GM12872 (cell line): ENCODE measurements around the gene EMILIN1.

Experiments used
- CTCF ChIP-seq: IDR thresholded peaks from 3 replicates; pipeline ENCODE4 v1.5.1; 2011; ENCODE audit warnings: low read depth, mild to moderate bottlenecking, low read length, moderate library complexity; ENCODE audit not compliant: insufficient read depth

EMILIN1 gene

DNA sequence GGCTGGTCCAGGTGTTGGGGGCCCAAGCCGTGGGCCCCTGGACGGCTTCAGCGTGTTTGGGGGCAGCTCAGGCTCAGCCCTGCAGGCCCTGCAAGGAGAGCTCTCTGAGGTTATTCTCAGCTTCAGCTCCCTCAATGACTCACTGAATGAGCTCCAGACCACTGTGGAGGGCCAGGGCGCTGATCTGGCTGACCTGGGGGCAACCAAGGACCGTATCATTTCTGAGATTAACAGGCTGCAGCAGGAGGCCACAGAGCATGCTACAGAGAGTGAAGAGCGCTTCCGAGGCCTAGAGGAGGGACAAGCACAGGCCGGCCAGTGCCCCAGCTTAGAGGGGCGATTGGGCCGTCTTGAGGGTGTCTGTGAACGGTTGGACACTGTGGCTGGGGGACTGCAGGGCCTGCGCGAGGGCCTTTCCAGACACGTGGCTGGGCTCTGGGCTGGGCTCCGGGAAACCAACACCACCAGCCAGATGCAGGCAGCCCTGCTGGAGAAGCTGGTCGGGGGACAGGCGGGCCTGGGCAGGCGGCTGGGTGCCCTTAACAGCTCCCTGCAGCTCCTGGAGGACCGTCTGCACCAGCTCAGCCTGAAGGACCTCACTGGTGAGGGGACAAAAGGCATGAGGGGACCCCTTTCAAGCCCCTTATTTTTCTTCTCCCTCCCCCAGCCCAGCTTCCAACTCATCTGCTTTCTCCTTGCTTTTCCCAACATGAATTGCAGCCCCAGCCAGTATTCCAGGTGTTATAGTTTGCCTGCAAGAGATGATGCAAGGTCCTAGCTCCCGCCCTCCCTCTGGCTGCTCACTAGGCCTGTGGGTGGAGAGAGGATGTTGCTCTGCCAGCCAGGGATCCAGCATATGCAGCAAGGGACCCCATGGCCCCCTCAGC lies 5.2 kb downstream of the EMILIN1 start:
- TF ChIP-seq CTCF = no peak

DNA sequence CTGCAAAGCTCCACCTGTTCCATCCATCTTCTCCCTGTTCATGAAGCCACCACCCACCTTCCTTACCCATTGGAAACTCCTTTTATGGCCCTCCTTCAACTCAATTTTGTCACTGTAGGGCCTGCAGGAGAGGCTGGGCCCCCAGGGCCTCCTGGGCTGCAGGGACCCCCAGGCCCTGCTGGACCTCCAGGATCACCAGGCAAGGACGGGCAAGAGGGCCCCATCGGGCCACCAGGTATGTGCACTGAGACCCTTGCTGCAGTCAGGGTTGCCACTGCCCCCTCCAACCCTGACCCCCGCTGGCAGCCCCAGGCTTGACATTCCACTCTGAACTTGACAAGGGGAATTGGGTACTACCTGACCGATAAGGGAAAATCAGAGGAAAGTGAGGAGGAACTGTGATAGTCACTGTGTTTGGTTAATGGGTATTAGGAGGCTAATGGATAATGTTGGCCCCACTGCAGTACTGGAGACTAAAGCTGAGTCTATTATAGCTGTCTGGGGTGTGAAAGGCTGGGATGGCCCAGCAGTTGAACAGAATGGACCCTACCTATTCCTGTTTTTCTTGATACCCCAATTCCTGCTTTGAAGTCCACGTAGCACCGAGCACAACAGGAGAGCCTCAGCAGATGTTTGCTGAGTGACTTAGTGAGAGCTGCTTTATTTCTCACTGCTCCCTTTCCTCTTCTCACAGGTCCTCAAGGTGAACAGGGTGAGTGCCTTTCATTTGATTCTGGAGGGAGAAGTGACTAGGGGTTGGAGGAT lies 6.1 kb downstream of the EMILIN1 start:
- no peak for TF ChIP-seq CTCF

GRCh38 chr2:27085062-27085672 lies 6.8 kb downstream of the EMILIN1 start:
- TF ChIP-seq CTCF = no peak

- peak; percentile 46 for TF ChIP-seq CTCF
These were observed 7.3 kb downstream of the EMILIN1 start for GRCh38 chr2:27085673-27086089.

DNA sequence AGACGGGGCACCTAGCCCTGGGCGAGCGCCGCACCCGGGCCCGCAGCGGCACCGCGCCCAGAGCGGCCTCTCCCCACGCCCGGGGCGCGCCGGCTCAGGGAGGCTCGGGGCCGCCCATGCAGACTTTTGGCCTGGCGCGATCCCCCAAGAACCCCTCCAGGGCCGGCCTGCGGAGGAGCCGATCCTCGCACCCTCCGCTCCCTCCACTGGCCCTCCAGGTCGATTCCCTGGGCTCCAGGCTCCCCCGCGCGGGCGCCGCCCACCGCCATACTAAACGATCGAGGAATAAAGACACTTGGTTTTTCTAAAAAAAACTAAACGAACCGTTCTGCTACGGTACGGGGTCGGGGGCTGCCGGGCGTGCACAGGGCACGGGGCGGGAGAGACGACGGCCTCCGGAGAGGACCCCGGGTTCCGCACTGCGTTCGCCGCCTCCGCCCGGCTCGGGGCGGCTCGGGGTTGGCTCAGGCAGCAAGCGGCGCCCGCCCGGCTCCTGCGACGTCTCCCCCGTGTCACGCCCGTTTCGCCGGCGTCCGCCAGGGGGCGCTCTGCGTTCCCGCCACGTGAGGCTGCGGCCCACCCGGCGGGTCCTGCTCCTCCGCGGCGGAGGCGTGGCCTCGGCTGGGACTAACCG lies 7.8 kb downstream of the EMILIN1 start:
- TF ChIP-seq CTCF = peak; percentile 79

DNA sequence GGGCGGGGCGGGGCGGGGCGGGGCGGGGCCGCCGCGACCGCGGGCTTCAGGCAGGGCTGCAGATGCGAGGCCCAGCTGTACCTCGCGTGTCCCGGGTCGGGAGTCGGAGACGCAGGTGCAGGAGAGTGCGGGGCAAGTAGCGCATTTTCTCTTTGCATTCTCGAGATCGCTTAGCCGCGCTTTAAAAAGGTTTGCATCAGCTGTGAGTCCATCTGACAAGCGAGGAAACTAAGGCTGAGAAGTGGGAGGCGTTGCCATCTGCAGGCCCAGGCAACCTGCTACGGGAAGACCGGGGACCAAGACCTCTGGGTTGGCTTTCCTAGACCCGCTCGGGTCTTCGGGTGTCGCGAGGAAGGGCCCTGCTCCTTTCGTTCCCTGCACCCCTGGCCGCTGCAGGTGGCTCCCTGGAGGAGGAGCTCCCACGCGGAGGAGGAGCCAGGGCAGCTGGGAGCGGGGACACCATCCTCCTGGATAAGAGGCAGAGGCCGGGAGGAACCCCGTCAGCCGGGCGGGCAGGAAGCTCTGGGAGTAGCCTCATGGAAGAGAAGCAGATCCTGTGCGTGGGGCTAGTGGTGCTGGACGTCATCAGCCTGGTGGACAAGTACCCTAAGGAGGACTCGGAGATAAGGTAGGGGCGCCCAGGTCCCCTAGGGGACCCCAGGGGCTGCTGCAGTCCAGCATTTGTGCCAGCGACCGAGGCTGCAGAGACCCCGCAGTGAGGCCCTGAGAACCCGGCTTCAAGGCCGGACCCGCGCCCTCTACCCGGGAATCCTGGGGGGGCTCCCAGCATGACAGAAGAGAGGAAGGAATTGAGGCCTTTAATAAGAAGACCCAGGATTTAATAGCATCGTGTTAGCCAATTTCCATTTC lies 8.5 kb downstream of the EMILIN1 start, which contains the start of gene KHK:
Gene KHK, plus strand, starts transcription at position 49 of the 870 bp plus-strand sequence. Its CDS starts 488 bp downstream, at position 537.
- 0 out of 3 replicates have a peak, but pooled peaks have one; percentile 3 for TF ChIP-seq CTCF
